Stimulated activated CD8-positive, alpha-beta memory T cell treated with anti-CD3 and anti-CD28 coated beads, Interleukin-7, amount 100 ng/mL, for 24 hours (primary cell): ENCODE measurements around the gene SCML1.

ENCODE experiments used
- DNase-seq: peaks from one replicate; pipeline ENCODE4 v3.0.0-alpha.2; 2020; ENCODE audit warnings: low read depth

The SCML1 gene

DNA sequence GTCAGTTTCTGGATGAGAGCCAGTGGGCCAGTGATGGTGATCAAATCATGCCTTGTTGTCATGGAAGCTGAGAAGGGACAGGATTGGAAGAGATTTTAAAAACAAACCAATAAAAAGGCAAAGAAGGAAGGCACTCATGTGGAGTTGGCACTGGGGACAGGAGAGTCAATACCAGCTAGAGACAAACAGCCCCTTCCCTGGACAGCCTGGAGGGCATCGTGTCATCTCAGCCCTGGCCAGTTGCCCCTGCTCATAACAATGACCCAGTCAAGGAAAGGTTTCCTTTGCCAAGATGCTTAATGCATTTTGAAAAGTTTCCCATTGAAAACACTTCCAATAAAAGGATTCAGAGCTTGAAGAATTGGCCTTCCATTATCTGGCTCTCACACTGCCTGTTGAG is 55.5 kb downstream of the SCML1 start:
- DNase-seq, result no peak

GRCh38 chrX:17798921-17799320 is 61.6 kb downstream of the SCML1 start:
- DNase-seq, result no peak

DNA sequence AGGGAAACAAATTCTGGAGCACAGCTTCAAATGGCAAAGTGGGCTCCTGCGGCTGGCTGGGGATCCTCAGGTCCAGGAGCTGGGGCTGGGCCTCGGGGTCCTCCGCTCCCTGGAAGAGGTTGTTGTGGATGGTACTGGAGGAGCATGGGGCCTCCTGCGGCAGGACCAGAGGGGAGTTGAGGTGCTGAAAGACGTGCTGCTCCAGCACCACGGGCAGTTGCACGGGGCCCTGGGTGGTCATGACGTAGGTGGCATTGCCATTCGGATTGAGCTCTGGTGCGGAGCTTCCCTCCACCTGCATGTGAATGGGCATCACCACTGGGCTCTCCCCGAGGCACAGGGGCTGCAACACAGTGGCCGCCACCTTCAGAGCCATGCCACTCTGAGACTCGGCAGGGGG is 64.1 kb downstream of the SCML1 start:
- DNase-seq, result no peak

DNA sequence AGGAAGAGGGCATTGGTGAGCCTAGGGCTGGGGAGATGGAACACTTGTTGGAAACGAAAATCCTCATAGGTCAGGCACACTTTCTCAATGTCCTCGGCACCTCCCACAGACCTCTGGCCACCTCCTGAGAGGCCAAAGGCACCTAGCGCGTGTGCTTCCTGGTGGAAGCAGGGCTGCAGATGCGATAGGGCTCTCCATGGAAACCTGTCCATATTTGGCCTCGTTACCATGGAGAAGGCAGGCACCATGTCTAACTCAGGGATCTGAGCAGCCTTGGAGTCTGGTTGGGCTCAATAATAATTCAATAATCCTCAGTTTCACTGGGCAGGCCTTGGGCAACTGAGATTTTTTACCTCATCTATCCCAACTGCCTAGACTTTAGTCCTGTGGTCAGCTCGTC is 65.5 kb downstream of the SCML1 start:
- DNase-seq, result no peak

DNA sequence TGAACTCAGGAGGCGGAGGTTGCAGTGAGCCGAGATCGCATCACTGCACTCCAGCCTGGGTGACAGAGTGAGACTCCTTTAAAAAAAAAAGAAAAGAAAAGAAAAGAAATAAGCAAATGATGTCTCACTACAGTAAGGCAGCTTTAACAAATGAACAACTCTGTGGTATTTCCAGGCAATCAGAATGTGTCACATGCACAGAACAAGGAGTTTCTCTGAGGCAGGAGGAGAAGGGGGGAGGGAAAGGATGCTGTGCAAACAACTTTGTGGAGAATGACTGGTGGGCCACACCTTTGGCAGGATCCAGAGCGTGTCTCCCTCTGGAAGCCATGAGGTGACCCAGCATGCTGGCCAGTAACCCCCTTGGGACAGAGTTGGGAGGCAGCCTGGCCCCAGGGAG is 66.2 kb downstream of the SCML1 start:
- no peak for DNase-seq
